Esophagus (tissue), 2 donors: Measurements from ENCODE around the gene SNRPD2. TPM values are rescaled to one million over a fixed set of nuclear protein-coding genes. Genes with fewer than 3 reads are reported as not detected.

Source experiments
- H3K27ac ChIP-seq, 2 donors: one replicate each; pipeline ENCODE4 v1.5.1; 2013; ENCODE audit warnings: low read depth in 2 of 2, mild to moderate bottlenecking in 2 of 2, inconsistent platforms in 1 of 2, low read length in 1 of 2, moderate library complexity in 1 of 2
- H3K27me3 ChIP-seq, 2 donors: one replicate each; pipeline ENCODE4 v1.6.1; 2013; ENCODE audit warnings: low read length in 2 of 2, control low read depth in 1 of 2, mild to moderate bottlenecking in 1 of 2; ENCODE audit not compliant: insufficient read depth in 2 of 2, control insufficient read depth in 1 of 2
- H3K36me3 ChIP-seq, 2 donors: one replicate each; pipeline ENCODE4 v1.6.1; 2013; ENCODE audit warnings: low read length in 1 of 2; ENCODE audit not compliant: control insufficient read depth in 2 of 2, insufficient read depth in 2 of 2
- H3K4me1 ChIP-seq, 2 donors: one replicate each; pipeline ENCODE4 v1.6.1; 2013; ENCODE audit warnings: low read length in 1 of 2; ENCODE audit not compliant: control insufficient read depth in 2 of 2, insufficient read depth in 2 of 2
- H3K4me3 ChIP-seq, 2 donors: one replicate each; pipeline ENCODE4 v1.5.1; 2013; ENCODE audit warnings: low read length in 2 of 2, mild to moderate bottlenecking in 2 of 2, low read depth in 1 of 2, moderate library complexity in 1 of 2
- H3K9me3 ChIP-seq, 2 donors: one replicate each; pipeline ENCODE4 v1.6.1; 2013; ENCODE audit warnings: mild to moderate bottlenecking in 2 of 2, low read depth in 1 of 2, low read length in 1 of 2, moderate library complexity in 1 of 2; ENCODE audit not compliant: control insufficient read depth in 2 of 2, insufficient read depth in 1 of 2
- WGBS, 2 donors: extraction: QIAGEN DNeasy Blood & Tissue Kit; methylation state at CpG; one replicate each; pipeline ENCODE4 v1.1.7; 2013; 5-methylcytosine and 5-hydroxymethylcytosine counted together
- polyA plus RNA-seq, 2 donors: library from polyadenylated mRNA; stranded (reverse); fragments of 200-250 nt; gene quantifications; one replicate each; pipeline ENCODE4 v1.2.3, GENCODE V29; 2013
- donor health status: healthy with polysubstance abuse.
- donor health status: Bipolar disorder and iron deficiency.

Gene SNRPD2
- polyA plus RNA-seq, 2 donors, result 291 to 376 TPM

DNA sequence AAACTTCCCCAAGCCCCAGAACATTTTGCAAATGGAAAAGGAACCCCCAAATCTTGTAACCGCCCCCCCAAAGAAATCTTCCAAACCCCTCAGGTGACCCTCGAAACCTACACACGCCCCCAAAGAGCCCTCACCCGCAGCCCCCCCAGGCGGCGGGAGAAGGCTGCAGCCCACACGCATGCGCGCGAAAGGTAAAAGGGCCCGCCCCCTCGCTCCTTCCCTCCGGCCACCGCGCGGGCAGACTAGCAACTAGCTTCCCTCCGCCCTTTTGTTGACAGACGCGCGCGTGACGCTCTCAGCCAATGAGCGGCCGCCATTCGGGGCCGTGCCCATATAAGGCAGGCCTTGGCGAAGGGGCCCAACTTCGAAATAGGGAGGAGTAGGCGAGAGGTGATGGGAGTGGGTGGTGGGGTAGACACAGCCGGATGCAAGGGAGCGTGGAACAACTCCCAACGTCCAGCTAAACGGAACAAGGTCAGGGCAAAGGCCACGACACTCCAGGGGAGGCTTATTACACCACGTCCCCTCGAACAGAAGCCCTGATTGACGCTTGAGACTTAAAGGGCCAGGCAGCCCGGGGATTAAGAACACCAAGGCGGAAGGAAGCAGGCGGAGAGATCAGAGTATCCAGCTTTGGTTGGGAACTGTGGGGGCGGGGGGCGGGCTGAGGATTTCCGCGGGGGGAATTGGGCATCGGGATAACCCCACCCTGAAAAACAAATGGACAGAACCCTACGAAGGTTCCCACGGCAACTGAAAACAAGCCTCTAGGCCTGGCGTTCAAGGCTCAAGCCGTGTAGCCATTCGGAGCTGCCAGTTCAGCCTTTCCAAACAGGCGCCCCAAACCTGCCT lies 25.6 kb upstream of the SNRPD2 start:
- Histone ChIP-seq H3K27me3 (no peaks in the 10 kb centered on the region), H3K4me1 (peaks cover 0 to 9% of the 10 kb centered on the region in 2 donors), H3K27ac (peak overlapping the region; percentile 94 to 96), H3K36me3 (peaks cover 2 to 19% of the 10 kb centered on the region in 2 donors), H3K9me3 (no peaks in the 10 kb centered on the region), H3K4me3 (peak overlapping the region; percentile 54 to 67)
- 0 to 1% methylated on average over 50 to 51 of the region's 51 CpGs for WGBS, 2 donors

GRCh38 chr19:45716359-45717130 lies 24.8 kb upstream of the SNRPD2 start:
- no peaks in the 10 kb centered on the region for H3K9me3 ChIP-seq
- H3K4me1 ChIP-seq, result peaks cover 0 to 9% of the 10 kb centered on the region in 2 donors
- H3K27ac ChIP-seq, result peak overlapping the region; percentile 92 to 96
- WGBS, 2 donors, result 2% methylated on average over 24 of the region's 24 CpGs
- H3K27me3 ChIP-seq, result no peaks in the 10 kb centered on the region
- peaks cover 5 to 27% of the 10 kb centered on the region in 2 donors for H3K36me3 ChIP-seq
- peak overlapping the region; percentile 54 to 67 for H3K4me3 ChIP-seq

DNA sequence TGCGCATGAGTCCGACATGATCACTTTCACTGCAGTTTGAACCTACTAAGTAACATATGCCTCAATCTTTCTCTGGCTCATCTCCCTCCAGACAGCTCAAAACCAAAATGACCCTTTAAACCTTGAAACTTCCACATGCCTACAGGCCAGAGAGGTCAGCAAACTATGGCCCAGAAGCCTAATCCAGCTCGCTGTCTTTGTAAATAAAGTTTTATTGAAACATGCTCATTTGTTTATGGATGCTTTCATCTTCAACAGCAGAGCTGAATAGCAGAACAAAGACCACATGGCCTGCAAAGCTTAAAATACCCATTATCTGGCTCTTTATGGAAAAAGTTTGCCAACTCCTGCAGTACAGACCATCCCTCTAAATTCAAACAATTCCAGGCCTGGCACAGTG lies 23.4 kb upstream of the SNRPD2 start:
- Histone ChIP-seq H3K9me3 (no peaks in the 10 kb centered on the region), H3K27ac (no peak overlapping the region), H3K4me3 (no peak overlapping the region), H3K4me1 (peaks cover 0 to 6% of the 10 kb centered on the region in 2 donors), H3K27me3 (no peaks in the 10 kb centered on the region), H3K36me3 (peaks cover 5 to 27% of the 10 kb centered on the region in 2 donors)
- WGBS, 2 donors, result 91 to 92% methylated on average over 3 of the region's 3 CpGs

- 84 to 87% methylated on average over 15 of the region's 15 CpGs for WGBS, 2 donors
- H3K36me3 ChIP-seq, result peaks cover 5 to 21% of the 10 kb centered on the region in 2 donors
- peaks cover 0 to 4% of the 10 kb centered on the region in 2 donors for H3K4me1 ChIP-seq
- H3K27ac ChIP-seq, result no peak overlapping the region
- no peak overlapping the region for H3K4me3 ChIP-seq
- no peaks in the 10 kb centered on the region for H3K27me3 ChIP-seq
- no peaks in the 10 kb centered on the region for H3K9me3 ChIP-seq
Measured at GRCh38 chr19:45713141-45713540, 21.4 kb upstream of the SNRPD2 start.

GRCh38 chr19:45712699-45713067 lies 20.9 kb upstream of the SNRPD2 start:
- Histone ChIP-seq H3K27ac (no peak overlapping the region), H3K9me3 (no peaks in the 10 kb centered on the region), H3K4me1 (no peaks in the 10 kb centered on the region), H3K36me3 (peaks cover 5 to 20% of the 10 kb centered on the region in 2 donors), H3K27me3 (no peaks in the 10 kb centered on the region), H3K4me3 (no peak overlapping the region)
- WGBS, 2 donors, result 94% methylated on average over 24 to 25 of the region's 25 CpGs

GRCh38 chr19:45711851-45712698 lies 20.3 kb upstream of the SNRPD2 start:
- H3K27ac ChIP-seq, result no peak overlapping the region
- WGBS, 2 donors, result 92% methylated on average over 76 of the region's 76 CpGs
- H3K9me3 ChIP-seq, result no peaks in the 10 kb centered on the region
- no peaks in the 10 kb centered on the region for H3K27me3 ChIP-seq
- no peak overlapping the region for H3K4me3 ChIP-seq
- H3K4me1 ChIP-seq, result no peaks in the 10 kb centered on the region
- H3K36me3 ChIP-seq, result peaks cover 5 to 20% of the 10 kb centered on the region in 2 donors

DNA sequence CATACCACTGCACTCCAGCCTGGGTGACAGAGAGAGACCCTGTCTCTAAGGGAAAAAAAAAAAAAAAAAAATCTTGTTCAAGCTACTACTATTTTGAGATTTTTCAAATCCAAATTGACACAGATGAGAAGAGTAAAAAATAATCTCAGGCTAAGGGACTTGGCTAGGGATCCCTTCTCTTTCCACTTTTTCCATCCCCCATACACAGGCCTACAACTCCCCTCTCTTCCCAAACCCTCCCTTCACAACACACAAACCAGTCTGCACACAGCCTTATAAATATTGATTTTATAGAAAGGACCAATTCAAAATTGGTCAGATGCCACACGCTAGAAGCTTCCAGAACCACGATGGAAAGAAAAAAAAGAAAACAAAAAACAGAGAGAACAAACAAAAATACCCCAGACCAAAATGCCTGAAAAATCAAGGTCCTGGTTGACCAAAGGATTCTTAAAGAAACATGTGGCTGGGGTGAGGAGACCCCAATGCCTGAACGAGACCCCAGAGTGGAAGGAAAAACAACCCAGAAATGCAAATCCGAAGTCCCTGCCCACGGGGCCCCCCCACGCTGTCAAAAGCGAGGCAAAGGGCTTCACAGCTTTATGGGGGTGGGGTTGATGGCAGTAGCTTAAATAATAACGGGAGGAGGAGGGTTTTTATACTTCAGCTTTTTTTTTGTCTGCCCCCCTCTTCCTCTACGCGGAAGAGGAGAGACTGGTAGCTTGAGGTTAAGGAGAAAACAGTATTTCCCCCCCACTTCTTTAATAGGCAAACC lies 18.8 kb upstream of the SNRPD2 start:
- H3K27ac ChIP-seq, result no peak overlapping the region
- 69 to 72% methylated on average over 10 of the region's 10 CpGs for WGBS, 2 donors
- no peaks in the 10 kb centered on the region for H3K9me3 ChIP-seq
- H3K36me3 ChIP-seq, result peaks cover 5 to 20% of the 10 kb centered on the region in 2 donors
- H3K4me1 ChIP-seq, result no peaks in the 10 kb centered on the region
- H3K4me3 ChIP-seq, result no peak overlapping the region
- no peaks in the 10 kb centered on the region for H3K27me3 ChIP-seq

- Histone ChIP-seq H3K27me3 (no peaks in the 10 kb centered on the region), H3K27ac (no peak overlapping the region), H3K4me3 (no peak overlapping the region), H3K9me3 (peaks cover 0 to 3% of the 10 kb centered on the region in 2 donors), H3K4me1 (no peaks in the 10 kb centered on the region), H3K36me3 (peaks cover 0 to 4% of the 10 kb centered on the region in 2 donors)
- WGBS, 2 donors, result 95 to 96% methylated on average over 12 of the region's 12 CpGs
Measured at GRCh38 chr19:45705710-45706415, 14.1 kb upstream of the SNRPD2 start.
